Lower lobe of right lung (tissue), 2 donors: ENCODE measurements around the gene CCDC188. TPM values are rescaled to one million over a fixed set of nuclear protein-coding genes. Genes with fewer than 3 reads are reported as not detected.

Experiments
- ATAC-seq, 2 donors: fragments of 200-7000 bp; cut with Tn5 transposase; one replicate each; pipeline ENCODE4 v1.9.1; 2020 to 2022; ENCODE audit warnings: mild to moderate bottlenecking in 2 of 2, moderate library complexity in 2 of 2
- DNase-seq: peaks from one replicate; pipeline ENCODE4 v3.0.0-alpha.2; 2020
- H3K27ac ChIP-seq: fragments of 200-600 bp; one replicate; pipeline ENCODE4 v1.8.0; 2022
- H3K27me3 ChIP-seq: fragments of 200-600 bp; one replicate; pipeline ENCODE4 v1.8.0; 2022; ENCODE audit warnings: low read depth
- H3K36me3 ChIP-seq: fragments of 200-600 bp; one replicate; pipeline ENCODE4 v1.8.0; 2022; ENCODE audit warnings: mild to moderate bottlenecking
- H3K4me1 ChIP-seq: fragments of 200-600 bp; one replicate; pipeline ENCODE4 v1.8.0; 2022
- H3K4me3 ChIP-seq: fragments of 200-600 bp; one replicate; pipeline ENCODE4 v1.8.0; 2022; ENCODE audit warnings: mild to moderate bottlenecking
- H3K9me3 ChIP-seq: fragments of 200-600 bp; one replicate; pipeline ENCODE4 v1.8.0; 2022
- CTCF ChIP-seq: fragments of 200-600 bp; IDR thresholded peaks from one replicate; pipeline ENCODE4 v1.8.0; 2022; ENCODE audit warnings: antibody characterized with exemption, mild to moderate bottlenecking
- intact Hi-C: fragments of 100-400 bp; cut with DNase I; formaldehyde crosslinking; loops from one replicate; pipeline ENCODE4 v1.11.0; 2022
- total RNA-seq: library from RNA; stranded (reverse); fragmentation: NEBNext Ultra II Directional; extraction: Animal tissue kit (Norgen Biotek cat#: 25700); gene quantifications from one replicate; pipeline ENCODE4 v1.2.1, GENCODE V29; 2021
- donor health status: DM: no; HTN: yes; CAD: no; lungs with severe emphysema.

The CCDC188 gene
- total RNA-seq, 1 donor from 2014 or later, result 0.77 TPM

DNA sequence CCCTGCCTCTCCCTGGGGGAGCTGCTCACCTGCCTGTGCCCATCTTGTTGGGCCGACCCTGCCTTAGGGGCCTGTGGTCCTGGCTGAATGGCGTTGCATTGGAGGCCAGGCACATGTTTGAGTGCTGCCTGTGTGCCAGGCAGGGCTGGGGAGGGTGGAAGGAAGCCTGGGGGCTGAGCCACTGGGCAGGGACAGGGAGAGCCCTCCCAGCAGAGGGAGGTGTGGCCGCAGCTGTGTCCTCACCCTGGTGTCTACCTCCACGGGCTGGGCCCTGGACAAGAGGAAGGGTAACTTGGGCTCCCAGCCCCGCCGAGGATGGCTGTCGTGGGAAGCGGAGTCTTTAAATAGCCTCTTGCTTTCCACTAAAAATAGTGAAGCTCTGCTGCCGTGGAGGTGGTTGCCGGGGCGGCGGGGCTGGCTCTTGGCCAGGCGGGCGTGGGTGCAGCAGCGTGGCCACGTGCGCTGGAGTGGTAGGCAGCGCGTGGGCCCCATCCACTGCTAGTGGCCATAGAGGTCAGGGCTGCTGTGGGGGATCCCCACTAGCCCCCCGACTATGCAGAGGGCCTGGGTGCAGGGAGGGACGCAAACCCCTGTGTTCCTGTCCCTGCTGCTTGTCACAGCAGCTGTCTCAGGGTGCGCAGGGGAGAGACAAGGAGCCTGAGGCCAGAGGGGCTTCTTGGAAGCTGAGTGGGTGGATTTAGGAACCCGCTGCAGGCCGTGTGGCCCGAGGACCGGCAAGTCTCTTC is 13.0 kb downstream of the CCDC188 start:
- ATAC-seq (peak in 1 of 2 donors; percentile 30), DNase-seq (no peak)
- no peak for TF ChIP-seq CTCF
- Histone ChIP-seq H3K9me3 (no peaks in the 10 kb centered on the region), H3K36me3 (peaks cover 20% of the 10 kb centered on the region), H3K4me1 (peaks cover 53% of the 10 kb centered on the region), H3K27ac (no peak overlapping the region), H3K4me3 (no peak overlapping the region), H3K27me3 (no peaks in the 10 kb centered on the region)
- intact Hi-C loops, result no loop called here

DNA sequence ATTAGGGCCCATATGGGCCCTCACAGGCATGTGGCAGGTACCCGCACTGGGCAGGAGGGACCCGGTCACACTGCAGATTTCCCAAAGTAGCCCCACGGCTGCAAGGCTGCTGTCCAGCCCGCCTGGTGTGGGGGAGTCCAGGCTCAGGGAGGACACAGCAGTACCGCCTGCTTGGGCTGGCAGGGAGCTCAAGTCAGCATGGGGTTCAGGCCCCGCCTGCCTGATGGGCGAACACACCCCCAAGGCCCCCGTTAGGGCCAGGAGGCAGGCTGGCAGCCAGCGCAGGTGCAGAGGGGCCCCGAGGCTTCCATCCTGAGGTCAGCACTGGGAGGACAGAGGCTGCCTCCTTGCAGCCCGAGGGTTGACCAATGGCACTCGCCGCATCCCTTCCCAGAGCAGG is 13.7 kb downstream of the CCDC188 start:
- TF ChIP-seq CTCF, result no peak
- H3K4me1 ChIP-seq, result peaks cover 59% of the 10 kb centered on the region

DNA sequence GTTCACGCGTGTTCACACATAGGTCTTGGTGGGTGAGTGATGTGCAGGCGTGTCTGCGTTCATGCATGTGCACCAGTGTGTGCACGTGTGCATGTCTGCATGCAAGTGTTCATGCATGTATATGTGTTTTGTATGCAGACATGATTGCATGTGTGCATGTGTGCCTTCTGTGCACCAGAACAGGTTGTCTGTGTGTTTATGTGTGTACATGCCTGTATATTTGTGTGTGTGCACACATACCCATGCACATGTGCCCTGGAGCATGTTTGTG is 14.3 kb downstream of the CCDC188 start:
- H3K36me3 ChIP-seq, result peaks cover 16% of the 10 kb centered on the region
- H3K9me3 ChIP-seq, result no peaks in the 10 kb centered on the region
- H3K27ac ChIP-seq, result no peak overlapping the region
- H3K27me3 ChIP-seq, result no peaks in the 10 kb centered on the region
- no peak for TF ChIP-seq CTCF
- no peak for ATAC-seq
- no peak for DNase-seq
- H3K4me1 ChIP-seq, result peaks cover 59% of the 10 kb centered on the region
- intact Hi-C loops, result no loop called here
- H3K4me3 ChIP-seq, result no peak overlapping the region

More for the DNA sequence above, 13.7 kb downstream of the CCDC188 start:
- Histone ChIP-seq H3K36me3 (peaks cover 18% of the 10 kb centered on the region), H3K27me3 (no peaks in the 10 kb centered on the region), H3K4me3 (no peak overlapping the region), H3K9me3 (no peaks in the 10 kb centered on the region), H3K27ac (no peak overlapping the region)
- intact Hi-C loops, result no loop called here
- DNase-seq (no peak), ATAC-seq (no peak)

- Histone ChIP-seq H3K4me1 (peaks cover 59% of the 10 kb centered on the region), H3K27ac (no peak overlapping the region), H3K36me3 (peaks cover 15% of the 10 kb centered on the region), H3K27me3 (no peaks in the 10 kb centered on the region), H3K4me3 (no peak overlapping the region), H3K9me3 (no peaks in the 10 kb centered on the region)
- DNase-seq, result no peak
- TF ChIP-seq CTCF, result no peak
- no peak for ATAC-seq
- intact Hi-C loops, result no loop called here
Measured at GRCh38 chr22:20135806-20136602, 14.9 kb downstream of the CCDC188 start.

DNA sequence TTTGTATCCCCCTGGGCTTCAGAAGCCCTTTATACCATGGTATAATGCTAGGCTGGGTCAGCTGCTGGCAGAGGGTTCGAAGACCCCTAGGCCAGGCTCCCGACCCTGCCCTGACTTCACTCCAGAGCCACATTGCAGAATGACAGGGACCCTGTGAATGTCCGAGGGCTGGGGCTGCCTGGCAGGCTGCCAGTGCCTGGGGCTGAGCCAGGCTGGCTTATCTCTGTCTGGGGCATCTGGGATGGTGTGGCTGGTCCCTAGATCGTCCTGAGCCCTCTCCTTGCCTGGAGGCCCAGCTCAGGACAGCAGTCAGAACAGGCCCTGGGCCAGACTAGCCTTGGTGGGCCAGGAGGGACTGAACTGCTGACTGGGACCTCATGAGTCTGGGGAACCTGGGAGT is 15.6 kb downstream of the CCDC188 start:
- Histone ChIP-seq H3K27me3 (no peaks in the 10 kb centered on the region), H3K27ac (no peak overlapping the region), H3K4me3 (no peak overlapping the region), H3K9me3 (no peaks in the 10 kb centered on the region), H3K36me3 (peaks cover 9% of the 10 kb centered on the region), H3K4me1 (peaks cover 65% of the 10 kb centered on the region)
- no peak for DNase-seq
- intact Hi-C loops, result no loop called here
- TF ChIP-seq CTCF, result no peak
- ATAC-seq, result no peak
